ENCODE results near the gene RBFOX1. TPM values are rescaled to one million over a fixed set of nuclear protein-coding genes. Genes with fewer than 3 reads are reported as not detected.

RBFOX1 gene
- polyA plus RNA-seq, 1 donor from 2014 or later = 56.8 TPM

- Histone ChIP-seq H3K9me2 (ENCODE audit: insufficient read depth, low read length) (no peaks in the 10 kb centered on the region), H3K4me3 (ENCODE audit: low read length) (no peak overlapping the region), H3K27me3 (ENCODE audit: insufficient read depth, low read depth, low read length) (no peaks in the 10 kb centered on the region), H3K9me3 (ENCODE audit: low read length) (no peaks in the 10 kb centered on the region), H3K4me2 (ENCODE audit: low read length) (no peak overlapping the region), H2AFZ (ENCODE audit: low read depth, low read length) (no peak overlapping the region), H4K20me1 (ENCODE audit: insufficient read depth) (no peaks in the 10 kb centered on the region), H3F3A (ENCODE audit: insufficient read depth, low read length, poor library complexity, severe bottlenecking) (no peaks in the 10 kb centered on the region), H3K36me3 (ENCODE audit: insufficient read depth, low read length) (no peaks in the 10 kb centered on the region), H3K27ac (ENCODE audit: low read length) (peak overlapping the region; percentile 40), H3K9ac (ENCODE audit: low read length) (no peak overlapping the region), H3K79me2 (replicated peaks; ENCODE audit: insufficient read depth, low read length) (no peaks in the 10 kb centered on the region)
- TF ChIP-seq EZH2 (IDR thresholded peaks at IDR 0.05; ENCODE audit: borderline replicate concordance, insufficient read depth, low read length, poor library complexity, severe bottlenecking) (no peak), SMC3 (conservative IDR thresholded peaks at IDR 0.05; ENCODE audit: poor library complexity) (no peak), EP300 (conservative IDR thresholded peaks at IDR 0.05; ENCODE audit: poor library complexity, severe bottlenecking) (no peak), RAD21 (conservative IDR thresholded peaks at IDR 0.05) (no peak), POLR2AphosphoS5 (IDR thresholded peaks at IDR 0.05) (no peak), MXI1 (conservative IDR thresholded peaks at IDR 0.05; ENCODE audit: poor library complexity, severe bottlenecking) (no peak), CTCF (IDR thresholded peaks at IDR 0.05; ENCODE audit: poor library complexity, severe bottlenecking) (no peak), REST (IDR thresholded peaks at IDR 0.05; ENCODE audit: borderline replicate concordance) (no peak), TAF1 (IDR thresholded peaks at IDR 0.05; ENCODE audit: low read depth) (no peak)
Observed at GRCh38 chr16:7421578-7421977, 88.9 kb downstream of the RBFOX1 start.

GRCh38 chr16:7422036-7422888 lies 89.6 kb downstream of the RBFOX1 start:
- H3K36me3 ChIP-seq (ENCODE audit: insufficient read depth, low read length) = no peaks in the 10 kb centered on the region
- H3K79me2 ChIP-seq (replicated peaks; ENCODE audit: insufficient read depth, low read length) = no peaks in the 10 kb centered on the region
- H3K4me3 ChIP-seq (ENCODE audit: low read length) = no peak overlapping the region
- no peaks in the 10 kb centered on the region for H3K9me2 ChIP-seq (ENCODE audit: insufficient read depth, low read length)
- no peaks in the 10 kb centered on the region for H3K27me3 ChIP-seq (ENCODE audit: insufficient read depth, low read depth, low read length)
- no peak overlapping the region for H3K9ac ChIP-seq (ENCODE audit: low read length)
- no peak for TF ChIP-seq SMC3 (conservative IDR thresholded peaks at IDR 0.05; ENCODE audit: poor library complexity)
- no peak for TF ChIP-seq CTCF (IDR thresholded peaks at IDR 0.05; ENCODE audit: poor library complexity, severe bottlenecking)
- TF ChIP-seq REST (IDR thresholded peaks at IDR 0.05; ENCODE audit: borderline replicate concordance) = no peak
- no peak for TF ChIP-seq EZH2 (IDR thresholded peaks at IDR 0.05; ENCODE audit: borderline replicate concordance, insufficient read depth, low read length, poor library complexity, severe bottlenecking)
- no peak for TF ChIP-seq MXI1 (conservative IDR thresholded peaks at IDR 0.05; ENCODE audit: poor library complexity, severe bottlenecking)
- TF ChIP-seq POLR2AphosphoS5 (IDR thresholded peaks at IDR 0.05) = no peak
- no peak for TF ChIP-seq EP300 (conservative IDR thresholded peaks at IDR 0.05; ENCODE audit: poor library complexity, severe bottlenecking)
- no peak for TF ChIP-seq RAD21 (conservative IDR thresholded peaks at IDR 0.05)
- no peak for TF ChIP-seq TAF1 (IDR thresholded peaks at IDR 0.05; ENCODE audit: low read depth)
- H2AFZ ChIP-seq (ENCODE audit: low read depth, low read length) = no peak overlapping the region
- H4K20me1 ChIP-seq (ENCODE audit: insufficient read depth) = no peaks in the 10 kb centered on the region
- peak overlapping the region; percentile 1 for H3K27ac ChIP-seq (ENCODE audit: low read length)
- H3K4me2 ChIP-seq (ENCODE audit: low read length) = no peak overlapping the region
- H3F3A ChIP-seq (ENCODE audit: insufficient read depth, low read length, poor library complexity, severe bottlenecking) = no peaks in the 10 kb centered on the region
- H3K9me3 ChIP-seq (ENCODE audit: low read length) = no peaks in the 10 kb centered on the region
